ENCODE data around the gene PCDHGA11.
"Not testable (repeated sequence)": the region's sequence is repeated elsewhere in the genome, so short reads cannot be mapped to it uniquely, and the experiment has no call there.

Gene PCDHGA11

DNA sequence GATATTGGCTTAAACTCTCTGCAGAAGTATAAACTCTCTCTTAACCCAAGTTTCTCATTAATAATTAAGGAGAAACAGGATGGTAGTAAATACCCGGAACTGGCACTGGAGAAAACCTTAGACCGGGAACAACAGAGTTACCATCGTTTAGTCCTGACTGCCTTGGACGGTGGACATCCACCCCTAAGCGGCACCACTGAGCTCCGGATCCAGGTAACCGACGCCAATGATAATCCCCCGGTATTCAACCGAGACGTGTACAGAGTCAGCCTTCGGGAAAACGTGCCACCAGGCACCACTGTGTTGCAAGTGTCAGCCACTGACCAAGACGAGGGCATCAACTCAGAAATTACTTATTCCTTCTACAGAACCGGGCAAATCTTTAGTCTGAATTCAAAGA is 22.2 kb upstream of the PCDHGA11 start:
- no peak for DNase-seq (ENCODE audit: low read depth)

DNA sequence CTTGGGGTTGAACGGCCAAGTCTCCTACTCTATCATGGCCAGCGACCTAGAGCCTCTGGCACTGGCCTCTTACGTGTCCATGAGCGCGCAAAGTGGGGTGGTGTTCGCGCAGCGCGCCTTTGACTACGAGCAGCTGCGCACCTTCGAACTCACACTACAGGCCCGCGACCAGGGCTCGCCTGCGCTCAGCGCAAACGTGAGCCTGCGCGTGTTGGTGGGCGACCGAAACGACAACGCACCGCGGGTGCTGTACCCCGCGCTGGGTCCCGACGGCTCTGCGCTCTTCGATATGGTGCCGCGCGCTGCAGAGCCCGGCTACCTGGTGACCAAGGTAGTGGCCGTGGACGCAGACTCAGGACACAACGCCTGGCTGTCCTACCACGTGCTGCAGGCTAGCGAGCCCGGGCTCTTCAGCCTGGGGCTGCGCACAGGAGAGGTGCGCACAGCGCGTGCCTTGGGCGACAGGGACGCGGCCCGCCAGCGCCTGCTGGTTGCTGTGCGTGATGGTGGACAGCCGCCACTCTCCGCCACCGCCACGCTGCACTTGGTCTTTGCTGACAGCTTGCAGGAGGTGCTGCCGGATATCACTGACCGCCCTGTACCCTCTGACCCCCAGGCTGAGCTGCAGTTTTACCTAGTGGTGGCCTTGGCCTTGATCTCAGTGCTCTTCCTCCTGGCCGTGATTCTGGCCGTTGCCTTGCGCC is 21.1 kb upstream of the PCDHGA11 start:
- DNase-seq (ENCODE audit: low read depth) = no peak

DNA sequence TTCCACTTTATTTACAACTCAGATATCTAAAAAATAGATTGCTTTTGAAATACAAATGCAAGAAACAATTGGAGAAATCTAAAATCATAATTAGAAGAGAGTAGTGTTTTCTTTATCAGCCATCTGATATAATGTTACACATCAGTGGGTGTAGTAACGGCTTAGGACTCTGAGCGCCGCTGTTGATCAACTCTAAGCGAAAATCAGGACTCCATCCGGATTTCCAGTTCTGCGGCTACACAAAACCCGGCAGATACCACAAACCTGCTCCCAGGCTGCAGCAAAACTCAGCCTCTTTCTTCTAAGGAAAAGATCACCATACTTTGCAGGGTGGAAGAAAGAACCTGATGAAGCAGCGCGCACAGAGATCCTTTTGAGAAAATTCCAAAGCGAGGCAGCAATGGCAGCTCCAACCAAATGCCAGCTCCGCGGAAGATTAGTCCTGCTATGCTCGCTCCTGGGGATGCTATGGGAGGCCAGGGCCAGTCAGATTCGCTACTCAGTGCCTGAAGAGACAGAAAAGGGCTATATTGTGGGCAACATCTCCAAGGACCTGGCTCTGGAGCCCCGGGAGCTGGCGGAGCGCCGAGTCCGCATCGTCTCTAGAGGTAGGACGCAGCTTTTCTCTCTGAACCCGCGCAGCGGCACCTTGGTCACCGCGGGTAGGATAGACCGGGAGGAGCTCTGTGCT is 18.2 kb upstream of the PCDHGA11 start, which contains the start of gene PCDHGA9:
TSS of gene PCDHGA9 (plus strand) at position 226 of the 691 bp plus-strand sequence. CDS start at position 401, 175 bp downstream.
- no peak for DNase-seq (ENCODE audit: low read depth)

DNA sequence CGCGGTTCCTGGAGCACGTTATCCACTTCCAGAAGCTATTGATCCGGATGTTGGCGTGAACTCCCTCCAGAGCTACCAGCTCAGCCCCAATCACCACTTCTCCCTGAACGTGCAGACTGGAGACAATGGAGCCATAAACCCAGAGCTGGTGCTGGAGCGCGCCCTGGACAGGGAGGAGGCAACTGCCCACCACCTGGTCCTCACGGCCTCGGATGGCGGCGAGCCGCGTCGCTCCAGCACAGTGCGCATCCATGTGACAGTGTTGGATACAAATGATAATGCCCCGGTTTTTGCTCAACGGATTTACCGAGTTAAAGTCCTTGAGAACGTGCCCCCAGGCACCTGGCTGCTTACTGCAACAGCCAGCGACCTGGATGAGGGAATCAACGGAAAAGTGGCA is 17.5 kb upstream of the PCDHGA11 start:
- DNase-seq (ENCODE audit: low read depth) = no peak

DNA sequence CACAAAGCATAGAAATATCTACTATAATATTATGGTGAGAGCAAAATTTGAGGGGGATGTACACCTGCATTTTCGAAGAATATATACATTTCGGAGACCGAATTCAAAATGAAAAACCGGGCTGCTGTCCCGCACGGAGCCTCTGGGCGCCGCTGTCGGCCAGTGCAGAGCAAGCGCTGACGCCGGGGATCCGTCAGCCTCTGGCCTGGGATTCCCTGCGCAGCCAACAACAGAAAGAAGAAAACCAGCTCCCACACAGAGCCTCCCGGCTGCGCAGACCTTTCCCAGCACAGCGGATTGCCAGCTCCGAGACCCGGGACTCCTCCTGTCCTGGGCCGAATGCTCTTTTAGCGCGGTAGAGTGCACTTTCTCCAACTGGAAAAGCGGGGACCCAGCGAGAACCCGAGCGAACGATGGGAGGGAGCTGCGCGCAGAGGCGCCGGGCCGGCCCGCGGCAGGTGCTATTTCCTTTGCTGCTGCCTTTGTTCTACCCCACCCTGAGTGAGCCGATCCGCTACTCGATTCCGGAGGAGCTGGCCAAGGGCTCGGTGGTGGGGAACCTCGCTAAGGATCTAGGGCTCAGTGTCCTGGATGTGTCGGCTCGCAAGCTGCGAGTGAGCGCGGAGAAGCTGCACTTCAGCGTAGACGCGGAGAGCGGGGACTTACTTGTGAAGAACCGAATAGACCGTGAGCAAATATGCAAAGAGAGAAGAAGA is 12.9 kb upstream of the PCDHGA11 start, which contains the start of gene PCDHGB6:
TSS of gene PCDHGB6 (plus strand) at position 232 of the 716 bp plus-strand sequence. CDS start at position 414, 182 bp downstream.
- not testable (repeated sequence) for DNase-seq (ENCODE audit: low read depth)

DNA sequence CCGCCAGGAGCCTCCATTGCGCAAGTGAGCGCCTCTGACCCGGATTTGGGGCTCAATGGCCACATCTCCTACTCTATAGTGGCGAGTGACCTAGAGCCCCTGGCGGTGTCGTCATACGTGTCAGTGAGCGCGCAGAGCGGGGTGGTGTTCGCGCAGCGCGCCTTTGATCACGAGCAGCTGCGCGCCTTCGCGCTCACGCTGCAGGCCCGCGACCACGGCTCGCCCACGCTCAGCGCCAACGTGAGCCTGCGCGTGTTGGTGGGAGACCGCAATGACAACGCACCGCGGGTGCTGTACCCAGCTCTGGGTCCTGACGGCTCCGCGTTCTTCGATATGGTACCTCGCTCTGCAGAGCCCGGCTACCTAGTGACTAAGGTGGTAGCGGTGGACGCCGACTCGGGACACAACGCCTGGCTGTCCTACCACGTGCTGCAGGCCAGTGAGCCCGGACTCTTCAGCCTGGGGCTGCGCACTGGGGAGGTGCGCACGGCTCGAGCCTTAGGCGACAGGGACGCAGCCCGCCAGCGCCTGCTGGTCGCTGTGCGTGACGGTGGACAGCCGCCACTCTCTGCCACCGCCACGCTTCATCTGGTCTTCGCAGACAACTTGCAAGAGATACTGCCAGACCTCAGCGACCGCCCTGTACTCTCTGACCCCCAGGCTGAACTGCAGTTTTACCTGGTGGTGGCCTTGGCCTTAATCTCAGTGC is 11.1 kb upstream of the PCDHGA11 start:
- no peak for DNase-seq (ENCODE audit: low read depth)

DNA sequence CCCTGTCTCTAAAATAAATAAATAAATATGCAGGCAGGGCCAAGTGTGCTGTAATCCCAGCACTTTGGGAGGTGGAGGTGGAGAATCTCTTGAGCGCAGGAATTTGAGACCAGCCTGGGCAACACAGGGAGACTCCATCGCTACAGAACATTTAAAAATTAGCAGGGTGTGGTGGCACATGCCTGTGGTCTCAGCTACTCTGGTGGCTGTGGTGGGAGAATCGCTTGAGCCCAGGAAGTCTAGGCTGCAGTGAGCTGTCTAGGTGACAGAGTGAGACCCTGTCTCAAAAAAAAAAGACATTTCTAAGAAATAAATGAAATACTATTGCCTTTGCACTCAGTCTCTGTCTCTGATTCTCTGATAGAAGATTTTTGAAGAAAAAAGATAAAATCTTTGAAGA is 9.3 kb upstream of the PCDHGA11 start:
- DNase-seq (ENCODE audit: low read depth) = no peak

DNA sequence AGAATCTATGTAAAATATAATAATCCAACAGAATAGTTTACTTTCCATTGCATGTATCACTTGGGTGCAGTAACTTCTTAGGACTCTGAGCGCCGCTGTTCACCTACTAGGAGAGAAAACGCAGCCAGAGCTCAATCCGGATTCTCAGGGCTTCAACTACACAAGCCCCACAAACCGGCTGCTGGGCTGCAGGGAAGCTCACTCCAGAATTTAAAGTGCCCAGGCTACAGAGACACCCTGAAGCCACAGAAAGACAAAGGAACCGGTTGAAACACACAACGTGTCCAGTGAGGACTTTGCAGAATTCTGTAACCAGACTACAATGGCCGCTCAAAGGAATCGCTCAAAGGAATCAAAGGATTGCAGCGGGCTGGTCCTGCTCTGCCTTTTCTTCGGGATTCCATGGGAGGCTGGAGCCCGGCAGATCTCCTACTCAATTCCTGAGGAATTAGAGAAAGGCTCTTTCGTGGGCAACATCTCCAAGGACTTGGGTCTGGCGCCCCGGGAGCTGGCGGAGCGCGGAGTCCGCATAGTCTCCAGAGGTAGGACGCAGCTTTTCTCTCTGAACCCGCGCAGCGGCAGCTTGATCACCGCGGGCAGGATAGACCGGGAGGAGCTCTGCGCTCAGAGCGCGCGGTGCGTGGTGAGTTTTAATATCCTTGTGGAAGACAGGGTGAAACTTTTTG is 7.9 kb upstream of the PCDHGA11 start, which contains the start of gene PCDHGA10:
TSS of gene PCDHGA10 (plus strand) at position 134 of the 686 bp plus-strand sequence. CDS start at position 323, 189 bp downstream.
- DNase-seq (ENCODE audit: low read depth) = no peak

DNA sequence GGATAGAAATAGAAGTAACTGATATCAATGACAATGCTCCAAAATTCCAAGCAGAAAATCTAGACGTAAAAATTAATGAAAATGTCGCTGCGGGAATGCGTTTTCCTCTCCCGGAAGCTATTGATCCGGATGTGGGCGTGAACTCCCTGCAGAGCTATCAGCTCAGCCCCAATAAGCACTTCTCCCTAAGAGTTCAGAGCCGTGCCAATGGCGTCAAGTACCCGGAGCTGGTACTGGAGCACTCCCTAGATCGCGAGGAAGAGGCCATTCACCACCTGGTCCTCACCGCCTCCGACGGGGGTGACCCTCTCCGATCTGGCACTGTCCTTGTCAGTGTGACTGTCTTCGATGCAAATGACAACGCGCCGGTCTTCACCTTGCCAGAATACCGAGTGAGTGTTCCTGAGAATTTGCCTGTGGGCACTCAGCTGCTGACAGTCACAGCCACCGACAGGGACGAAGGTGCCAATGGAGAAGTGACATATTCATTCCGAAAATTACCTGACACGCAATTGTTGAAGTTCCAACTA is 7.2 kb upstream of the PCDHGA11 start:
- no peak for DNase-seq (ENCODE audit: low read depth)

DNA sequence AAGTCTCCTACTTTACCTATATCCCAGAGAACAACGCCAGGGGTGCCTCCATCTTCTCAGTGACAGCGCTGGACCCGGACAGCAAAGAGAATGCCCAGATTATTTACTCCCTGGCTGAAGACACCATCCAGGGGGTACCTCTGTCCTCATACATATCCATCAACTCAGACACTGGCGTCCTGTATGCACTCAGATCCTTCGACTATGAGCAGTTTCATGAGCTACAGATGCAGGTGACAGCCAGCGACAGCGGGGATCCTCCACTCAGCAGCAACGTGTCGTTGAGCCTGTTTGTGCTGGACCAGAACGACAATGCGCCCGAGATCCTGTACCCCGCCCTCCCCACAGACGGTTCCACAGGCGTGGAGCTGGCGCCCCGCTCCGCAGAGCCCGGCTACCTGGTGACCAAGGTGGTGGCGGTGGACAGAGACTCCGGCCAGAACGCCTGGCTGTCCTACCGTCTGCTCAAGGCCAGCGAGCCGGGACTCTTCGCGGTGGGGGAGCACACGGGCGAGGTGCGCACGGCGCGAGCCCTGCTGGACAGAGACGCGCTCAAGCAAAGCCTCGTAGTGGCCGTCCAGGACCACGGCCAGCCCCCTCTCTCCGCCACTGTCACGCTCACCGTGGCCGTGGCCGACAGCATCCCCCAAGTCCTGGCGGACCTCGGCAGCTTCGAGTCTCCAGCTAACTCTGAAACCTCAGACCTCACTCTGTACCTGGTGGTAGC is 6.1 kb upstream of the PCDHGA11 start:
- not testable (repeated sequence) for DNase-seq (ENCODE audit: low read depth)

DNA sequence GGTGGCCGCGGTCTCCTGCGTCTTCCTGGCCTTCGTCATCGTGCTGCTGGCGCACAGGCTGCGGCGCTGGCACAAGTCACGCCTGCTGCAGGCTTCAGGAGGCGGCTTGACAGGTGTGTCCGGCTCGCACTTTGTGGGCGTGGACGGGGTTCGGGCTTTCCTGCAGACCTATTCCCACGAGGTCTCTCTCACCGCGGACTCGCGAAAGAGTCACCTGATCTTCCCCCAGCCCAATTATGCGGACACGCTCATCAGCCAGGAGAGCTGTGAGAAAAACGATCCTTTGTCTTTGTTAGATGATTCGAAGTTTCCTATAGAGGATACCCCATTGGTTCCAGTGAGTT is 5.6 kb upstream of the PCDHGA11 start:
- not testable (repeated sequence) for DNase-seq (ENCODE audit: low read depth)

DNA sequence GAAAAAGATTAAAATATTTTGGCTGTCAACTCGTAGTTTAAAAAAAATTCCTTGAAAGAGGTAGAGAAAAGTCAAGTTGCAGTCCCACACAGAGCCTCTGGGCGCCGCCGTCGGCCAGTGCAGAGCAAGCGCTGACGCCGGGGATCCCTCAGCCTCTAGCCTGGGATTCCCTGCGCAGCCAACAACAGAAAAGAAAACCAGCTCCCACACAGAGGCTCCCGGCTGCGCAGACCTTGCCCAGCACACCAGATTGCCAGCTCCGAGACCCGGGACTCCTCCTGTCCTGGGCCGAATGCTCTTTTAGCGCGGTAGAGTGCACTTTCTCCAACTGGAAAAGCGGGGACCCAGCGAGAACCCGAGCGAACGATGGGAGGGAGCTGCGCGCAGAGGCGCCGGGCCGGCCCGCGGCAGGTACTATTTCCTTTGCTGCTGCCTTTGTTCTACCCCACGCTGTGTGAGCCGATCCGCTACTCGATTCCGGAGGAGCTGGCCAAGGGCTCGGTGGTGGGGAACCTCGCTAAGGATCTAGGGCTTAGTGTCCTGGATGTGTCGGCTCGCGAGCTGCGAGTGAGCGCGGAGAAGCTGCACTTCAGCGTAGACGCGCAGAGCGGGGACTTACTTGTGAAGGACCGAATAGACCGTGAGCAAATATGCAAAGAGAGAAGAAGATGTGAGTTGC is 3.2 kb upstream of the PCDHGA11 start, which contains the start of gene PCDHGB7:
TSS of gene PCDHGB7 (plus strand) at position 184 of the 679 bp plus-strand sequence. CDS start at position 367, 183 bp downstream.
- DNase-seq (ENCODE audit: low read depth) = not testable (repeated sequence)

DNA sequence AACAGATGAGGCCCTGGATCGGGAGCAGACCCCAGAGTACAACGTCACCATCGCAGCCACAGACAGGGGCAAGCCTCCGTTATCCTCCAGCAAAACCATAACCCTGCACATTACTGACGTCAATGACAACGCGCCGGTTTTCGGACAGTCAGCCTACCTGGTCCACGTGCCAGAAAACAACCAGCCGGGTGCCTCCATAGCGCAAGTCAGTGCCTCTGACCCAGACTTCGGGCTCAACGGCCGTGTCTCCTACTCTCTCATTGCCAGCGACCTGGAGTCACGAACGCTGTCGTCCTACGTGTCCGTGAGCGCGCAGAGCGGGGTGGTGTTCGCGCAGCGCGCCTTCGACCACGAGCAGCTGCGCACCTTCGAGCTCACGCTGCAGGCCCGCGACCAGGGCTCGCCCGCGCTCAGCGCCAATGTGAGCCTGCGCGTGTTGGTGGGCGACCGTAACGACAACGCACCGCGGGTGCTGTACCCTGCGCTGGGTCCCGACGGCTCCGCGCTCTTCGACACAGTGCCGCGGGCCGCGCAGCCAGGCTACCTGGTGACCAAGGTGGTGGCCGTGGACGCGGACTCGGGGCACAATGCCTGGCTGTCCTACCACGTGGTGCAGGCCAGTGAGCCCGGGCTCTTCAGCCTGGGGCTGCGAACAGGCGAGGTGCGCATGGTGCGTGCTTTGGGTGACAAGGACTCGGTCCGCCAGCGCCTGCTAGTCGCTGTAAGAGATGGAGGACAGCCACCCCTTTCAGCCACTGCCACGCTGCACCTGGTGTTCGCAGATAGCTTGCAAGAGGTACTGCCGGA is 1.6 kb upstream of the PCDHGA11 start:
- no peak for DNase-seq (ENCODE audit: low read depth)

DNA sequence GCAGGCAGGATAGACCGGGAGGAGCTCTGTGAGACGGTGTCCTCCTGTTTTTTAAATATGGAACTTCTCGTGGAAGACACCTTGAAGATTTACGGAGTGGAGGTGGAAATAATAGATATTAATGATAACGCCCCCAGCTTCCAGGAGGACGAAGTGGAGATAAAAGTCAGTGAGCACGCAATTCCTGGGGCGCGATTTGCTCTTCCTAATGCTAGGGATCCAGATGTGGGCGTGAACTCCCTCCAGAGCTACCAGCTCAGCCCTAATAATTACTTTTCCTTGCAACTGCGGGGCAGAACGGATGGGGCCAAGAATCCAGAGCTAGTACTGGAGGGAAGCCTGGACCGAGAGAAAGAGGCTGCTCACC is 621 bp downstream of the PCDHGA11 start:
- no peak for DNase-seq (ENCODE audit: low read depth)

DNA sequence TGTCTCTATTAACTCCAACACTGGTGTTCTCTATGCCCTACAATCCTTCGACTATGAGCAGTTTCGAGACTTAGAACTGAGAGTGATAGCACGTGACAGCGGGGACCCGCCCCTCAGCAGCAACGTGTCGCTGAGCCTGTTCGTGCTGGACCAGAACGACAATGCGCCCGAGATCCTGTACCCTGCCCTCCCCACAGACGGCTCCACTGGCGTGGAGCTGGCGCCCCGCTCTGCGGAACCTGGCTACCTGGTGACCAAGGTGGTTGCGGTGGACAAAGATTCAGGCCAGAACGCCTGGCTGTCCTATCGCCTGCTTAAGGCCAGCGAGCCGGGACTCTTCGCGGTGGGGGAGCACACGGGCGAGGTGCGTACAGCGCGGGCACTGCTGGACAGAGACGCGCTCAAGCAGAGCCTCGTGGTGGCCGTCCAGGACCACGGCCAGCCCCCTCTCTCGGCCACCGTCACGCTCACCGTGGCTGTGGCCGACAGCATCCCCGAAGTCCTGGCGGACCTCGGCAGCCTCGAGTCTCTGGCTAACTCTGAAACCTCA is 2.0 kb downstream of the PCDHGA11 start:
- no peak for DNase-seq (ENCODE audit: low read depth)

DNA sequence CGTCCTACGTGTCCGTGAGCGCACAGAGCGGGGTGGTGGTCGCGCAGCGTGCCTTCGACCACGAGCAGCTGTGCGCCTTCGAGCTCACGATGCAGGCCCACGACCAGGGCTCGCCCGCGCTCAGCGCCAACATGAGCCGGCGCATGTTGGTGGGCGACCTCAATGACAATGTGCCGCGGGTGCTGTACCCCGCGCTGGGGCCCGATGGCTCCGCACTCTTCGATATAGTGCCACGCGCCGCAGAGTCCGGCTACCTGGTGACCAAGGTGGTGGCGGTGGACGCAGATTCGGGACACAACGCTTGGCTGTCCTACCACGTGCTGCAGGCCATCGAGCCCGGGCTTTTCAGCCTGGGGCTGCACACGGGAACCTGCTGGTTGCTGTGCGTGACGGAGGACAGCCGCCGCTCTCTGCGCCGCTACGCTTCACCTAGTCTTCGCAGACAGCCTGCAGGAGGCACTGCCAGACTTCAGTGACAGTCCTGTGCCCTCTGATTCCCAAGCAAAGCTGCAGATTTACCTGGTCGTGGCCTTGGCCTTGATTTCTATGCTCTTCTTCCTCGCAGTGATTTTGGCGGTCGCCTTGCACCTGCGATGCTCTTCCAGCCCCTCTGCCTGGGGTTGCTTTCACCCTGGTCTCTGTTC is 7.1 kb downstream of the PCDHGA11 start:
- DNase-seq (ENCODE audit: low read depth) = no peak

DNA sequence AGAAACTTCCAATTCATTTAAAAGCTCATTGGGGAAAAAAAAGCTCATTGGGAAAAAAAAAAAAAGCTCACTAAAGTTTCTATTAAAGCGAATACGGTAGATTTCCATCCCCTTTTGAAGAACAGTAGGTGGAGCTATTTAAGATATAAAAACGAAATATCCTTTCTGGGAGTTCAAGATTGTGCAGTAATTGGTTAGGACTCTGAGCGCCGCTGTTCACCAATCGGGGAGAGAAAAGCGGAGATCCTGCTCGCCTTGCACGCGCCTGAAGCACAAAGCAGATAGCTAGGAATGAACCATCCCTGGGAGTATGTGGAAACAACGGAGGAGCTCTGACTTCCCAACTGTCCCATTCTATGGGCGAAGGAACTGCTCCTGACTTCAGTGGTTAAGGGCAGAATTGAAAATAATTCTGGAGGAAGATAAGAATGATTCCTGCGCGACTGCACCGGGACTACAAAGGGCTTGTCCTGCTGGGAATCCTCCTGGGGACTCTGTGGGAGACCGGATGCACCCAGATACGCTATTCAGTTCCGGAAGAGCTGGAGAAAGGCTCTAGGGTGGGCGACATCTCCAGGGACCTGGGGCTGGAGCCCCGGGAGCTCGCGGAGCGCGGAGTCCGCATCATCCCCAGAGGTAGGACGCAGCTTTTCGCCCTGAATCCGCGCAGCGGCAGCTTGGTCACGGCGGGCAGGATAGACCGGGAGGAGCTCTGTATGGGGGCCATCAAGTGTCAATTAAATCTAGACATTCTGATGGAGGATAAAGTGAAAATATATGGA is 9.7 kb downstream of the PCDHGA11 start, which contains the start of gene PCDHGA12:
TSS of gene PCDHGA12 (plus strand) at position 176 of the 782 bp plus-strand sequence. CDS start at position 429, 253 bp downstream.
- DNase-seq (ENCODE audit: low read depth) = no peak
